Common myeloid progenitor, CD34-positive (primary cell): ENCODE measurements around the gene TMEM37.

Experiments used
- CTCF ChIA-PET: fragments of 350-600 bp; sonication (Branson Sonifier 250); formaldehyde crosslinking; loops from one replicate; lab custom pipeline; 2021; ENCODE audit warnings: antibody characterized with exemption; lab: Charles Lee
- POLR2A ChIA-PET: fragments of 350-600 bp; sonication (Branson Sonifier 250); formaldehyde crosslinking; loops from one replicate; lab custom pipeline; 2021; ENCODE audit warnings: antibody characterized with exemption; lab: Charles Lee
- DNase-seq, 3 donors: peaks; one replicate each; pipeline versions ENCODE4 v3.0.0 to v3.0.0-alpha.2; 2013
- H3K27ac ChIP-seq, 2 experiments: 1 replicate in 1 of 2; 2 replicates in 1 of 2; pipeline ENCODE4 v1.7.0; 2013; ENCODE audit warnings: inconsistent platforms in 2 of 2, low read length in 2 of 2, mild to moderate bottlenecking in 2 of 2, low read depth in 1 of 2, moderate library complexity in 1 of 2; ENCODE audit not compliant: severe bottlenecking in 2 of 2, insufficient read depth in 1 of 2, poor library complexity in 1 of 2
- H3K27me3 ChIP-seq, 5 experiments: replicated peaks in 2 of 5; 1 replicate in 3 of 5; 2 replicates in 2 of 5; pipeline versions ENCODE4 v1.6.1 to v1.7.0; 2013; ENCODE audit warnings: low read length in 4 of 5, mild to moderate bottlenecking in 2 of 5, moderate library complexity in 2 of 5, inconsistent platforms in 1 of 5; ENCODE audit not compliant: insufficient read depth in 5 of 5, control insufficient read depth in 4 of 5
- H3K36me3 ChIP-seq, 4 experiments: 1 replicate in 2 of 4; 2 replicates in 2 of 4; pipeline versions ENCODE4 v1.6.1 to v1.7.0; 2013; ENCODE audit warnings: low read length in 3 of 4, control low read depth in 1 of 4, mild to moderate bottlenecking in 1 of 4; ENCODE audit not compliant: control insufficient read depth in 4 of 4, insufficient read depth in 4 of 4
- H3K4me1 ChIP-seq, 4 experiments: 1 replicate in 3 of 4; 2 replicates in 1 of 4; pipeline versions ENCODE4 v1.6.1 to v1.7.1; 2013; ENCODE audit warnings: low read length in 3 of 4, mild to moderate bottlenecking in 3 of 4, control low read depth in 1 of 4, inconsistent platforms in 1 of 4, moderate library complexity in 1 of 4; ENCODE audit not compliant: control insufficient read depth in 4 of 4, insufficient read depth in 4 of 4; ENCODE audit errors: control extremely low read depth in 1 of 4
- H3K4me3 ChIP-seq, 7 experiments: 1 replicate in 4 of 7; 2 replicates in 3 of 7; pipeline versions ENCODE4 v1.5.1 to v1.7.0; 2013; ENCODE audit warnings: mild to moderate bottlenecking in 7 of 7, low read length in 6 of 7, moderate library complexity in 6 of 7, inconsistent platforms in 2 of 7, low read depth in 2 of 7, control low read depth in 1 of 7; ENCODE audit not compliant: insufficient read depth in 4 of 7, control insufficient read depth in 1 of 7; ENCODE audit errors: extremely low read depth in 1 of 7
- H3K9me3 ChIP-seq, 5 experiments: 1 replicate in 4 of 5; 2 replicates in 1 of 5; pipeline versions ENCODE4 v1.6.1 to v1.7.1; 2013; ENCODE audit warnings: low read length in 4 of 5, mild to moderate bottlenecking in 2 of 5, inconsistent platforms in 1 of 5, low read depth in 1 of 5, moderate library complexity in 1 of 5; ENCODE audit not compliant: control insufficient read depth in 4 of 5, insufficient read depth in 2 of 5; ENCODE audit errors: control extremely low read depth in 1 of 5
- WGBS: methylation state at CpG from one replicate; pipeline ENCODE4 v1.1.5; 2013; ENCODE audit not compliant: insufficient coverage; 5-methylcytosine and 5-hydroxymethylcytosine counted together

TMEM37 gene

DNA sequence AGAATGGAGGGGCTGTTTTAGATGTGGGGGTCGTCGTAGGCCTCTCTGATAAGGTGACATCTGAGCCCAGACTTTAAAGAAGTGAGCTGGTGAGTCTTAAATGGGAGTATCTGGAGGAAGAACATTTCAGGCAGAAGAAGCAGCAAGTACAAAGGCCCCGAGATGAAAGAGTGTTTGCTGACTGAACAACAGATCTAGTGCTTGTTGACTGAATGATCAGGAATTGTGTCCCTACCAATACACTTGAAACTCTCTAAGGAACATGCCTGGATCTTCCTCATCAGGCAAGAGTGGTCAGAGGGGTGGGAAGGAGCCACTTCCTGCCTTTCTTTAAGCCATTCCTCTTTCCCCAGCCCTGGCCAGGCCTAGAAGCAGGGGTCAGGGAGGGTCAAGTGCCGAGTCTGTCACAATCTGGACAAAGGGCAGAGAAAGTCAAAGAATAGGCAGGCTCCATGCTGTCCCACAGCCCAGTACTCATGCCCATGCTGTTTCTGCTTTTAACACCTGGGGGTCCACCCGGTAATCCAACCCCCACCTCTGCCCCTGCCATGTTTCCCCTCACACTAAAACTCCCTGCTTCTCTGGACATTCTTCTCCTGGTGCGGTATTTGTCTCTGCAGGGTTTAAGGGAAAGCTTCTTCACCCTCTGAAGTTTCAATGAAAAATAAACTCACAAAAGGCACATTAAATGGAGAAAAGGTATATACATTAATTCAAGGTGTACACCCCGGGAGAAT is 3.0 kb upstream of the TMEM37 start:
- POLR2A ChIA-PET = no interaction called here
- Histone ChIP-seq H3K9me3 (no peaks in the 10 kb centered on the region), H3K36me3 (no peaks in the 10 kb centered on the region), H3K4me3 (no peak overlapping the region), H3K4me1 (peaks cover 0 to 16% (median 12%) of the 10 kb centered on the region in 4 experiments), H3K27ac (no peak overlapping the region), H3K27me3 (peaks cover 0 to 41% (median 21%) of the 10 kb centered on the region in 5 experiments)
- CTCF ChIA-PET = no interaction called here
- 83% methylated on average over 5 of the region's 7 CpGs for WGBS
- DNase-seq = no peak

DNA sequence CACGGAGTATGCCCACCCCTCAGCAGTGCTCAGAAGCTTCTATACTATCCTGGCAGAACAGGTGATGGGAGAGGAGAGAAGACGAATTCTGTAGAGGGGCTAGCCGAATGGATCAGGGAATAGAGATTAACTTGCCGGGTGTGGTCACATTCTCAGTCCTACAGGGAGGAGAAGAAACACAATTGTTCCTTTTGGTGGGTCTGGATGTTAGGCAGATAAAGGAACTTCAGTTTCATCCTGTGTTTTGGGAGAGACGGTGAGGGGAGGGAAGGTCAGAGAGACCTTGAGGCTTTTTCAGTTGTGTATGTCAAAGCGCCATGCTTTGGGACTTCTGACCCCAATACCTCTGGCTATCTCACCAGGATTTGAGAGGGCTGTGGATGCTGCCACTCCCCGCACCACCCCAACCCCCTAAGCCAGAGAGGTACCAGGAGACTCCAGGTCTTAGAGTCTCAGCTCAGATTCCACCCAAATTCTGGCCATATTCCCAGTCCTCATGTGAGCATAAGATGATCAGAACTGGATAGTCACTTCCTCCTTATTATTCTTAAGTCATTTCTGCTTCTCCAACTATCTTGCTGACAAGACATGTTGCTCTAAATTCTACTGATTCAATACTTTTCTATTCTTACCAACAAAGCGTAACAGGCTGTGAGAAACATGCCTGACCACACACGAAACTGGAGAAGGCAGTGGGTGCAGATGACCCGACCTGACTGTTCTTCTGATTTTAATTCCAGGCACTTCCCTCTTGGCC is 2.3 kb upstream of the TMEM37 start:
- WGBS = 86% methylated on average over 9 of the region's 10 CpGs
- Histone ChIP-seq H3K4me1 (peaks cover 0 to 16% (median 12%) of the 10 kb centered on the region in 4 experiments), H3K27ac (no peak overlapping the region), H3K27me3 (peaks cover 0 to 41% (median 19%) of the 10 kb centered on the region in 5 experiments), H3K9me3 (no peaks in the 10 kb centered on the region), H3K36me3 (no peaks in the 10 kb centered on the region), H3K4me3 (no peak overlapping the region)
- peak in 2 of 3 donors; percentile 17 to 19 for DNase-seq
- ChIA-PET POLR2A (no interaction called here), CTCF (no interaction called here)

DNA sequence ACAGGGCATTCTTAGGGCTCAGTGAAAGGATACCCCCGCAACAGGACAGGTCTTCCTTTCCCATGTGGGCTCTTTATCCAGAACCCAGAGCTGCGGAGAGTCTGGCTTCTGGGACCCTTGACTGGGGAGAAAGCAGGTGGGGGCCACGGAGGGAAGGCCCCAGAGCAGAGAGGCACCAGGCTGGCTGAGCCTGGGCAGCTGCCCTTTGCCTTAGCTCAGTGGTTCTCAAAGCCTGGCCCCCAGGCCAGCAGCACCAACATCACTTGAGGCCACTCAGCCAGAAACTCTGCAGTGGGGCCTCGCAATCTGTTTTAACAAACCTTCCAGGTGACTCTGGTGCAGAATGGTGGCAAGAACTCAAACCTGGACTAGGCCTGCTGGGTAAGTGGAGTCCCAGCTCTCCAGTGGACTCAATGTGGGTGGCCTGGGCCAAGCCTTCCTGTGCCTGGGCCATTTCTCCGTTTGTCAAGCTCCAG is 1.6 kb upstream of the TMEM37 start:
- CTCF ChIA-PET = no interaction called here
- 92% methylated on average over 5 of the region's 5 CpGs for WGBS
- DNase-seq = no peak
- Histone ChIP-seq H3K4me3 (no peak overlapping the region), H3K27me3 (peaks cover 0 to 40% (median 19%) of the 10 kb centered on the region in 5 experiments), H3K36me3 (no peaks in the 10 kb centered on the region), H3K9me3 (no peaks in the 10 kb centered on the region), H3K4me1 (peaks cover 0 to 16% (median 12%) of the 10 kb centered on the region in 4 experiments), H3K27ac (no peak overlapping the region)
- POLR2A ChIA-PET = no interaction called here

DNA sequence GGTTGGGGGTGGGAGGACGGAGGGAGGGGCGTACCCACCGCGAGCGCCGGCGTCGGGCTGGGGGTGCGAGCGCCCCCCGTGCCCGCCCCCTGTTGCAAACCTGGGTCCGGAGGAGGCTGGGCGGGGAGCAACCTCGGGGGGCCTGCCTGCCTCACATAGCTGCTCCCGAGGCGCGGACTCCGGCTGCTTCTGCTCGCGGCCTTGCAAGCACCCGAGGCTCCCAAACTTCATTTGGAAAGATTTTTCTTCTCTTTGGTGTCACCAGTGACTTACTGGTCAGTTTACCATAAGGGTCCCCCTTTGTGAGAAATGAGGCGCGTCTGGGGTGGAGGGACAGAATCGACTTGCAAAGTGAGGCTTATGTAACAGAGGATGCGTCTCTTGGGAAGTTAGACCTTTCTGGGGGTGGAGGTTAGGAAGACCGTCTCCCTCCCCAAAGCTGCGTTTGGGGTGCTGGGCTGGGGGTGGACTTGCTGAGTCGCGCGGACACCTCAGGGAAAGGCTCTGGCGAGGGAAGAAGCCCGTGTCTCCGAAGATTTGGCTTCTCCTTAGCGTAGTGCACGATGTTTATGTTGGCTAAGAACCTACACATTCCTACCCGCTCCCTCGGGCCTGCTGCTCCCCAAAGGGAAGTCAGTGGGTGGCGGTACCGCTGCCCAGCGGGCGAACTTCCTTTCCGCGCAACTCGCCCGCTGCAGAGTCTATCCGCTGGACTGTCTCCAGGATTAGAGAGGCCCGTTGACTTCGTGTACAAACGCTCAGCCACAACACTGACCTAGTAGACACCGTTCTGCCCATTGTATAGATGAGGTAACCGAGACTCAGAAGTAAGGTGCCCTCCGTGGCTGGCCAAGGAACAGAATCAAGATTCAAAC is 559 bp downstream of the TMEM37 start:
- 7% methylated on average over 39 of the region's 53 CpGs for WGBS
- peaks cover 0 to 30% (median 16%) of the 10 kb centered on the region in 5 experiments for H3K27me3 ChIP-seq
- H3K9me3 ChIP-seq = no peaks in the 10 kb centered on the region
- ChIA-PET CTCF (interaction anchor here (1.2 kb wide), 1 partner anchor 12 kb away, joined by 3 read pairs; no protein-coding TSS in a partner anchor), POLR2A (no interaction called here)
- peak in 2 of 3 donors; percentile 18 to 32 for DNase-seq
- H3K27ac ChIP-seq = no peak overlapping the region
- H3K36me3 ChIP-seq = no peaks in the 10 kb centered on the region
- H3K4me3 ChIP-seq = peak overlapping the region in 6 of 7 experiments; percentile 2 to 65 (median 45)
- H3K4me1 ChIP-seq = peaks cover 0 to 16% (median 12%) of the 10 kb centered on the region in 4 experiments

DNA sequence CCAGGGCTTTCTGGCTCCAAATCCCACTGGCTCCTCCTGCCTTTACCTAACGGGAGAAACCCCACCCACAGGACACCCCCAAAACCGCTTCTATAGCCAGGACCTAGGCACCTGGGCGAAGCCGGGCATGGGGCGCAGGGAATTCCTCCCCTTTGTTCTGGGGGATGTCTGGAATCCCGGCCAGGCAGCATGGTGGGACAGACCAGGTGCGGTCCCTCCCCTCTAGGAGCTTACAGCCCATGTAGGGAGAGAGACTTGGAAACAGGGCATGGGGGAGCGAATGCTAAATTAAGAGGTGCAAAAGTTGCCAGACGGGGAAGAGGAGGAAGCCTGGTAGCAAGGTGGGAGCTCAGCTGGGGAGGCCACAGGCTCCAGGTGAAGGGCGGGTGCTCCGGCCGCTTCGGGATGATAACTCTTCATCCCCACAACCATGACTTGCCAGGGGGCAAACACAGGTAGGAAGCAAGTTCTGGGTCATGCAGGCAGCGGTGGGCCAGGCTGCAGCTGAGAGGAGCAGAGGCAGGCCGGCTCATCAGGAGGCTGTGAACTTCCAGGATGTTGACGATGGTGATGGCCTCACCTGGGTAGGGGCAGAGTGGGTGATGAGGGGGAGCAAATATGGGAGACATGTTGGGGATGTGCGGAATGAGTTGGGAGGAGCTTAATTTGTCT is 1.3 kb downstream of the TMEM37 start:
- ChIA-PET POLR2A (no interaction called here), CTCF (interaction anchor here (1.0 to 1.4 kb wide), 2 partner anchors 44 to 87 kb away, joined by 3 to 4 read pairs; no protein-coding TSS in a partner anchor)
- 98% methylated on average over 17 of the region's 17 CpGs for WGBS
- Histone ChIP-seq H3K36me3 (no peaks in the 10 kb centered on the region), H3K4me1 (peaks cover 0 to 16% (median 12%) of the 10 kb centered on the region in 4 experiments), H3K27me3 (peaks cover 0 to 30% (median 16%) of the 10 kb centered on the region in 5 experiments), H3K27ac (no peak overlapping the region), H3K4me3 (peak overlapping the region in 2 of 7 experiments; percentile 61 to 65), H3K9me3 (no peaks in the 10 kb centered on the region)
- DNase-seq = no peak

DNA sequence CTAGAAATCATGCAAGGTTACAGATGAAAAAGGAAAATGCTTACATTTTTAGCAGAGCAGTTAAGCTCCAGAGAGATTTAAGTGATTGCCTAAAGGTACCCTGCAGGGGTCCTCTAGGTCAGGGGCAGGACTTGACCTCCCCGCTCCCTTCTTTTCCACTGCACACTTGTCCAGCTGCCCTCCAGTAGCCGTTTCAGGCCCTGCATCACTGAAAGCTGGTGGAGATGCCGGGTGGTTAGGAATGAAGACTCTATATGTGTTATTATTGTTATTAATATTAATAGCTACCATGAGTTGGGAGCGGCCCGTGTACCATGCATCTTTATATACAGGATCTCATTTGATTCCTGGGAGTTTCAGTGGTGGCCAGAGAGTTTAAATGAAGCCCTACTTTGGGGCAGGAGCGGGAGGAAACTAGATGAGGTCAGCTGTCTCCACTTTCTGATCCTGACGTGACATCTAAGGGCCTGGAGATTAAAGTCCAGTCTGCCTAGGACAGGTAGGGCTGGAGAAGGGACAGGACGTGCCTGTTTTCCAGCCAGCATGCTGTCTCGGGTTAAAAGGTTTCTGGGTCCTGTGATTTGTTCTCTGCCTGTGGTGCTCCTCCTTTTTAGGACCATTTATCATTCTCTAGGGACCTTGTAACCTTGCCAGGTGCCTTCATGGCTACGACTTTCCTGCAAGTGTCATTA is 2.1 kb downstream of the TMEM37 start:
- no peak for DNase-seq
- POLR2A ChIA-PET = no interaction called here
- 94% methylated on average over 4 of the region's 10 CpGs for WGBS
- H3K27me3 ChIP-seq = peaks cover 0 to 30% (median 14%) of the 10 kb centered on the region in 5 experiments
- CTCF ChIA-PET = interaction anchor here (0.6 to 1.4 kb wide), 3 partner anchors 43 to 86 kb away, joined by 3 to 5 read pairs (median 4); no protein-coding TSS in a partner anchor
- no peaks in the 10 kb centered on the region for H3K9me3 ChIP-seq
- no peaks in the 10 kb centered on the region for H3K36me3 ChIP-seq
- H3K27ac ChIP-seq = no peak overlapping the region
- no peak overlapping the region for H3K4me3 ChIP-seq
- H3K4me1 ChIP-seq = peaks cover 0 to 16% (median 12%) of the 10 kb centered on the region in 4 experiments
